Chondrocyte (in vitro differentiated cells): ENCODE results near the gene ARMH1. TPM values are rescaled to one million over a fixed set of nuclear protein-coding genes. Genes with fewer than 3 reads are reported as not detected.

Experiments
- DNase-seq: peaks from one replicate; pipeline ENCODE4 v3.0.0; 2021; ENCODE audit warnings: mixed read lengths, low spot score
- H3K27ac Mint-ChIP-seq: one replicate; pipeline ENCODE4 v1.8.0; 2021; ENCODE audit warnings: mild to moderate bottlenecking, moderate library complexity, mixed read lengths; ENCODE audit not compliant: unreplicated experiment
- H3K27me3 Mint-ChIP-seq: 2 replicates; pipeline ENCODE4 v1.8.0; 2021; ENCODE audit warnings: low read depth, mixed read lengths
- H3K36me3 Mint-ChIP-seq: 2 replicates; pipeline ENCODE4 v1.8.0; 2021; ENCODE audit warnings: low read depth, mixed read lengths
- H3K4me1 Mint-ChIP-seq: 2 replicates; pipeline ENCODE4 v1.8.0; 2021; ENCODE audit warnings: low read depth, mild to moderate bottlenecking, mixed read lengths
- H3K4me3 Mint-ChIP-seq: one replicate; pipeline ENCODE4 v1.8.0; 2021; ENCODE audit warnings: mild to moderate bottlenecking, moderate library complexity, mixed read lengths; ENCODE audit not compliant: unreplicated experiment
- H3K9me3 Mint-ChIP-seq: 2 replicates; pipeline ENCODE4 v1.8.0; 2021; ENCODE audit warnings: low read depth, mixed read lengths
- CTCF ChIP-seq: fragments of 200-600 bp; sonication (generic); IDR thresholded peaks from 2 replicates; pipeline ENCODE4 v1.5.0; 2021; ENCODE audit warnings: antibody characterized with exemption, mild to moderate bottlenecking, moderate library complexity
- total RNA-seq: library from RNA; stranded (reverse); gene quantifications from 3 replicates; pipeline ENCODE4 v1.2.1, GENCODE V29; 2021

ARMH1 gene
- total RNA-seq, 1 donor from 2014 or later, result 1.3 TPM

DNA sequence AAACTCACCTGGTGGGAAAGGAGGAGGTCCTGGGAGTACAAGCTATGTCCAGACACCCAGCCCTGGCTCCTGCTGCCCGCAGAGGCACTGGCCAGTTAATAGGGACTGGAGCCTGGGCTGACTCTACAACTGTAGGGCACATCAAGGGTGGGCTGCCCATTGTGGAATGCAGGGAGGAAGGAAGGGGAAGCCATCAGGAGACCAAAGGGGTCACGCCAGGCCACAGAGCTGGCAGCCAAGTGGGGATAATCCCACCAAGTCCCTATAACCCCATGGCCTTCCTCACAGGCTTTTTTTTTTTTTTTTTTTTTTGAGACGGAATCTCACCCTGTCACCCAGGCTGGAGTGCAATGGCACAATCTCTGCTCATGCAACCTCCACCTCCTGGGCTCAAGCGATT, 14.9 kb upstream of the ARMH1 start:
- no peaks in the 10 kb centered on the region for H3K9me3 Mint-ChIP-seq
- no peaks in the 10 kb centered on the region for H3K36me3 Mint-ChIP-seq
- no peak for TF ChIP-seq CTCF

DNA sequence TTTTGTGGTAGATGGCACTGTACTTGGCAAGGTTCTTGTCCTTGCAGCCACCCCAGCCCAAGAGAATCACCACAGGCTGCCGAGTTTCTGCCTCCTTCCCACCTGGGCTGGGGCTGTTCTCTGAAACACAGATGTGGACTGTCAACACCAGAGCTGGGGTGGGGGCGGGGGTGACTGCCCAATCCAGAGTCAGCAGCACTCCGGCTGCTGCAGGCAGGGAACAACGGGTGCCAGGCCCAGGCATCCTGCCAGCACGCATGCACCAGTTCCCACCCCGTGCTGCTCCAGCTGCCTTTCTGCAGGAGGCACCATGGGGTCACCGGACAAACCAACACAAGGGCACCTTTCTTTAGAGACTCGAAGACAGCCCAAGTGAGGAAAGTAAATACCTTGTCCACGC, 14.3 kb upstream of the ARMH1 start:
- Mint-ChIP-seq H3K27me3 (no peaks in the 10 kb centered on the region), H3K36me3 (no peaks in the 10 kb centered on the region), H3K27ac (no peak overlapping the region), H3K4me1 (peaks cover 7% of the 10 kb centered on the region), H3K4me3 (no peak overlapping the region), H3K9me3 (no peaks in the 10 kb centered on the region)
- no peak for TF ChIP-seq CTCF
- DNase-seq, result no peak

More for the DNA sequence above, 14.9 kb upstream of the ARMH1 start:
- DNase-seq, result no peak
- Mint-ChIP-seq H3K27ac (no peak overlapping the region), H3K4me3 (no peak overlapping the region), H3K4me1 (peaks cover 7% of the 10 kb centered on the region), H3K27me3 (no peaks in the 10 kb centered on the region)

DNA sequence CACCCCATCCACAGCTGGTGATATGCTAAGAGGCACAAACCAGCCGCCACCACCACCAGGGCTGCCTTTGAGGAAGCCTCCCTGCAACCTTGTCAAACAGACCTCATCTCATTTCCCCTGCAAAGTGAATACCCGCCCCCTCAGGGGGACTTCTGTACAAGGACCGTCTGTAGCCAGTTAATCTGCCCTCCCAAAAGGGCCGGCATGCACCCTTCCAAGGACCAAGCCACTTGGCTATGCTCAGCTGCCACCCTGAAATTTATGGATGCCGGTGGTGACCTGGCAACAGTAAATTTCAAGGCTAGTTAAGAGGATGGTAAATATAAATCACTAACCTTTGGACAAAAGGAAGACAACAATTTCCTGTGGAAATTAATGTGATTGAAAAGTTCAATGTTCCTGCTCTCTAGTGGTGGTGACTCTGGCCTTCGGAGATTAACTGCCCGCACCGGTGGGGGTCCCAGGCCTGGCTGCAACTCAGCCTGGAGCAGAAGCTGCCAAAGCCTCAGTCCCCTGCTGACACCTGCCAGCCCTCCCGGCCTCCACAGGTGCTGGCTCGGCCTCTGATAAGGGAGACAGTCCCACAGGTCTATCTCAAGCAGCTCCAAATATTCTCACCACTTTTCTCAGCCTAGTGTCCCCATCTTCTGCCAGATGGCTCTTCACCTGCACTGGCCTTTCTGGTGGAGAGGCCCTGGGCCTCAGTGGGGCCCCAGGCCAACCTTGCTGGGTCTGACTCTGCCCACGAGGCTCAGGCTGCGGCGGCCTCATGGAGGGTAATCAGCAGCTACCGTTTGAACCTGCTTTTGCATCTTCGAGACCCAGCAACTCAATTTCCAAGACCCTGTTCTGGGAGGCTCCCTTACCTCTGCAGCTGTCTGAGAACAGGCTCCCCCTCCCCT, 12.5 kb upstream of the ARMH1 start:
- Mint-ChIP-seq H3K36me3 (no peaks in the 10 kb centered on the region), H3K4me1 (peaks cover 7% of the 10 kb centered on the region), H3K27ac (no peak overlapping the region), H3K9me3 (no peaks in the 10 kb centered on the region), H3K27me3 (no peaks in the 10 kb centered on the region), H3K4me3 (no peak overlapping the region)
- TF ChIP-seq CTCF, result no peak
- peak; percentile 54 for DNase-seq

- no peak for TF ChIP-seq CTCF
- no peaks in the 10 kb centered on the region for H3K27me3 Mint-ChIP-seq
- H3K4me1 Mint-ChIP-seq, result peaks cover 7% of the 10 kb centered on the region
- H3K36me3 Mint-ChIP-seq, result no peaks in the 10 kb centered on the region
- H3K4me3 Mint-ChIP-seq, result no peak overlapping the region
- H3K9me3 Mint-ChIP-seq, result no peaks in the 10 kb centered on the region
- H3K27ac Mint-ChIP-seq, result no peak overlapping the region
- peak; percentile 50 for DNase-seq
Observed at GRCh38 chr1:44662683-44663030, 11.9 kb upstream of the ARMH1 start.

DNA sequence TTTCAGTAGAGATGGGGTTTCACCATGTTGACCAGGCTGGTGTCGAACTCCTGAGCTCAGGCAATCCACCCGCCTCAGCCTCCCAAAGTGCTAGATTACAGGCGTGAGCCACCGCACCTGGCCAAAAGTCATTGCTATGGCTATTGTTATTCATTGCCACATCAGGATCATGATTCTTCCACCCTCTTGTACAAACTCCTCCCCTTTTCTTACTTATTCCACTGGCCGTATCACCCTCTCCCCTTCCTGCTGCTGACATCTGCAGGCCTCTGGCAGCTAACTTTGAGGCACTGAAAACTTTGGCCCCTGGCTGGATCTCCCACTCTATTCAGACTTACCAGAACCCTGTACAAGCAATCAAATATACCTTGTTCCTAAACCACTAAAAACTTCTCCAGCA, 11.1 kb upstream of the ARMH1 start:
- Mint-ChIP-seq H3K27ac (no peak overlapping the region), H3K4me3 (no peak overlapping the region), H3K9me3 (no peaks in the 10 kb centered on the region), H3K4me1 (peaks cover 7% of the 10 kb centered on the region), H3K27me3 (no peaks in the 10 kb centered on the region), H3K36me3 (no peaks in the 10 kb centered on the region)
- no peak for TF ChIP-seq CTCF
- DNase-seq, result peak; percentile 22
